GM12878 (cell line): ENCODE results near the gene TAF6.

Source experiments
- CEBPZ ChIP-seq: fragments of 150-350 bp; IDR thresholded peaks from 2 replicates; pipeline ENCODE4 v1.6.1; 2016; ENCODE audit warnings: low read depth, low read length
- CTCF ChIP-seq, 3 experiments: IDR thresholded peaks in 2 of 3; conservative IDR thresholded peaks in 1 of 3; 2 replicates each; pipeline ENCODE4 v1.5.1; 2011; ENCODE audit warnings: low read depth in 3 of 3, low read length in 3 of 3, mild to moderate bottlenecking in 3 of 3, control low read depth in 2 of 3, moderate library complexity in 2 of 3, inconsistent platforms in 1 of 3, mixed read lengths in 1 of 3; ENCODE audit not compliant: control insufficient read depth in 2 of 3, insufficient read depth in 1 of 3; ENCODE audit errors: extremely low read depth in 1 of 3
- FOS ChIP-seq: IDR thresholded peaks from 3 replicates; pipeline ENCODE4 v1.6.1; 2011; ENCODE audit warnings: borderline replicate concordance; ENCODE audit not compliant: insufficient read length; ENCODE audit errors: extremely low read depth
- NRF1 ChIP-seq: conservative IDR thresholded peaks from 2 replicates; pipeline ENCODE4 v1.6.1; 2011; ENCODE audit warnings: mild to moderate bottlenecking, low read depth, low read length, improper control_type of control experiment
- POLR2A ChIP-seq: IDR thresholded peaks from 2 replicates; pipeline ENCODE4 v1.6.1; 2011; ENCODE audit warnings: low read depth, mild to moderate bottlenecking, low read length
- POLR2AphosphoS5 ChIP-seq: IDR thresholded peaks from 2 replicates; pipeline ENCODE4 v1.6.1; 2011; ENCODE audit warnings: mild to moderate bottlenecking, low read length, inconsistent platforms
- TAF1 ChIP-seq: IDR thresholded peaks from 2 replicates; pipeline ENCODE4 v1.6.1; 2011; ENCODE audit warnings: mild to moderate bottlenecking, low read depth, low read length, borderline replicate concordance

- no peak for TF ChIP-seq NRF1
- no peak for TF ChIP-seq CTCF (IDR thresholded peaks at IDR 0.05 in 2 of 3, conservative IDR thresholded peaks at IDR 0.05 in 1 of 3; ENCODE audit: control insufficient read depth in 2 of 3, extremely low read depth in 1 of 3, insufficient read depth in 1 of 3, low read depth in 3 of 3, low read length in 3 of 3)
- TF ChIP-seq POLR2AphosphoS5, result peak; percentile 63; the same call in 1 of the 2 replicates
- peak; percentile 66; the same call in 1 of the 2 replicates for TF ChIP-seq TAF1
- TF ChIP-seq POLR2A, result peak; percentile 73
- TF ChIP-seq CEBPZ, result no peak
- no peak for TF ChIP-seq FOS
Measured at GRCh38 chr7:100158229-100159098, 39.3 kb upstream of the TAF6 start, which contains the start of gene TRAPPC14.
